Mucosa of stomach (tissue), 1 donor: ENCODE data around the gene CARMIL1.

Experiments
- H3K27me3 ChIP-seq: one replicate; pipeline ENCODE4 v1.7.0; 2013; ENCODE audit warnings: mild to moderate bottlenecking, low read length; ENCODE audit not compliant: control insufficient read depth, insufficient read depth
- H3K36me3 ChIP-seq: one replicate; pipeline ENCODE4 v1.7.0; 2013; ENCODE audit warnings: low read length; ENCODE audit not compliant: control insufficient read depth, insufficient read depth
- H3K4me1 ChIP-seq: one replicate; pipeline ENCODE4 v1.7.0; 2013; ENCODE audit warnings: mild to moderate bottlenecking, low read length; ENCODE audit not compliant: control insufficient read depth, insufficient read depth
- H3K4me3 ChIP-seq: one replicate; pipeline ENCODE4 v1.7.0; 2013; ENCODE audit warnings: low read length
- H3K9ac ChIP-seq: one replicate; pipeline ENCODE4 v1.7.0; 2013; ENCODE audit warnings: mild to moderate bottlenecking, low read length, moderate library complexity
- H3K9me3 ChIP-seq: one replicate; pipeline ENCODE4 v1.7.0; 2013; ENCODE audit warnings: mild to moderate bottlenecking, low read length, moderate library complexity; ENCODE audit not compliant: control insufficient read depth
- donor health status: Pancreatic carcinoma.

CARMIL1 gene

DNA sequence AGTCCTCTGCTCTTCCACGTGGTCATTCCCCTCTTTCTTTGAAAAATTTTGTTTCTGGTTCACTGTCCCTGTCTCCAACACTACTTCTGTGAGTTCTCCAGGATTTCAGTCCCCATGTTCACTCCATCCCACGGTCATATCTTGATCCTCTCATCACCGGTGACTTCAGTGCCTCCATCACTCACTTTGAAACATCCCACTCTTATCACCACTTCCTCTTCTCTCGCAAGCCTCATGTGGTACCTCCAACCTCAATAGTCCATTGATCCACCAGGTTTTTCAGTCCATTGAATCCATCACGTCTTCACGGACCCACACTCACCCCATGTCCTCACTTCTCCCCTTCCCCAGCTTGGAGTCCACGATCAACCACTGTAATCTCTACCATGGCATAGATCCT, 64.8 kb downstream of the CARMIL1 start:
- Histone ChIP-seq H3K27me3 (no peaks in the 10 kb centered on the region), H3K4me3 (no peak overlapping the region), H3K36me3 (no peaks in the 10 kb centered on the region), H3K9me3 (no peaks in the 10 kb centered on the region), H3K9ac (no peak overlapping the region), H3K4me1 (peaks cover 16% of the 10 kb centered on the region)

DNA sequence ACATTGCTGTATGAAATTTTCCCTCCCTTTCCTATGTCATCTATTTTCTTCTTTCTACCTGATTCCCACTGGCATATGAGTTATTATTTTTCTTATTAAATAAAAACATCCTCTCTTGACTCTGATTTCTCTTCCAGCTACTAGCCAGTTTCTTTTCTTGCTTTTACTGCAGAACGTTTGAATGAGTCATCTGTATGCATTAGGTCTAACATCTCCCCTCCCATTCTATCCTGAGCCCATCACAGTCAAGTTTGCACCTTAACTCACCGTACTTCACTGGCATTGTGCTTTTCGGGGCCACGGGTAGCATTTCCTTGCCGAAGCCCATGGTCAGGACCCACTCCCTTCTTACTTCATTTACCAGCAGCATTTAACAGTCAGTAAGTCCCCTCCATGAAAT, 65.7 kb downstream of the CARMIL1 start:
- peaks cover 16% of the 10 kb centered on the region for H3K4me1 ChIP-seq
- H3K27me3 ChIP-seq, result no peaks in the 10 kb centered on the region
- H3K9me3 ChIP-seq, result no peaks in the 10 kb centered on the region
- no peak overlapping the region for H3K9ac ChIP-seq
- H3K36me3 ChIP-seq, result no peaks in the 10 kb centered on the region
- H3K4me3 ChIP-seq, result no peak overlapping the region

DNA sequence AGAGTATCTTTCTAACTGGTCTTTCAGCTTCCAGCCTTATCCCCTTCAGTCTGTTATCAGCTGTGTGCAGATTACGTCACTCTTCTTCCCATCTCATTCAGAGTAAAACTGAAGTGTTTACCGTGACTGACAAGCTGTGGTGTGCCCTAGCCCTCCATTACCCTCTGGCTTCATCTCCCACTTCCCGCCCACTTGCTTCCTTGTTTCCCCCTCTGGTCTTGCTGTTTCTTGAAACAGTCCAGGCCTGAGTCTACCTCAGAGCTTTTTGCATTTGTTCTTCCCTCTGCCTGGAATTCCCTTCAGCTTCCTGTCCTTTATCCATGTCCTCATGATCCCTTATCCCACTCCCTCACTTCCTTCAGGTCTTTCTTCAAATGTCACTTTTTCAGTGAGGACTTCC, 66.9 kb downstream of the CARMIL1 start:
- no peaks in the 10 kb centered on the region for H3K36me3 ChIP-seq
- peaks cover 6% of the 10 kb centered on the region for H3K4me1 ChIP-seq
- H3K27me3 ChIP-seq, result no peaks in the 10 kb centered on the region
- H3K9me3 ChIP-seq, result no peaks in the 10 kb centered on the region
- no peak overlapping the region for H3K9ac ChIP-seq
- H3K4me3 ChIP-seq, result no peak overlapping the region

DNA sequence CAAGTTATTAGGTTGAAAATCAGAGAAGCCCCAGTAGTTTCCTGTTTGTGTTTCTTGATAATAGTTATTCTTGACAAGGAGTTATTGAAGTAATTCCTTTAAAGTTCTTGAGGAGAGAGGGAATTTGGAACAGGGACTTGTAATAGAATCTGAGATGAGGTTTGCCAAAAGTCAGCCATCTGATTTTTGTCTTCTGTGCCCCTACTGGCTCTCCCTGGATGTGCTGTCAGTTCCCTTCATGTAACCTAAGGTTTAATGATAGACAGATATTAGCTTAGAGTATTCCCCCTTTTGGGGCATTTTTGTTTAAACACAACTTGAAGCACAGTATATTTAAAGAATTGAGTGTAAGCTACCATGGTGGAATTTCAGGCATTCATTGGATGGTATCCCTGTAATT, 71.4 kb downstream of the CARMIL1 start:
- Histone ChIP-seq H3K4me3 (no peak overlapping the region), H3K9me3 (no peaks in the 10 kb centered on the region), H3K27me3 (no peaks in the 10 kb centered on the region), H3K9ac (no peak overlapping the region), H3K36me3 (no peaks in the 10 kb centered on the region), H3K4me1 (peaks cover 8% of the 10 kb centered on the region)

DNA sequence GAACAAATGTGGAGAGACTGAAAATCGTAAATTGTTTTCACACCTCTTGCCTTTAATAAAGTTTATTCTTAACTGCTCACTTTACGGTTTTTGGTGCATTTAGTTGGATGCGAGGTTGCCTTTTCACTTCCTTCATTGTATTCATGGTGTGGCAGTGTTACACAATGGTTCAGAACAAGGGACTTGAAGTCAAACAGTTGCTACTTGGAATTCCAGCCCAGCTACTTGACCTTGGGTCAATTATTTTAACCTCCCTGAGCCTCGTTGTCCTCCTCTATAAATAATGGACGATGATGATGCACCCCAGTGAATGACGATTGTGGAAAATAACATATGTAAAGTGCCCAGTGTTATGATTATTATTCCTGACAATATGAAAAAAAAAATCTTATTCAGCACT, 72.3 kb downstream of the CARMIL1 start:
- no peaks in the 10 kb centered on the region for H3K9me3 ChIP-seq
- H3K9ac ChIP-seq, result no peak overlapping the region
- no peaks in the 10 kb centered on the region for H3K27me3 ChIP-seq
- H3K4me3 ChIP-seq, result no peak overlapping the region
- no peaks in the 10 kb centered on the region for H3K36me3 ChIP-seq
- H3K4me1 ChIP-seq, result peaks cover 8% of the 10 kb centered on the region

DNA sequence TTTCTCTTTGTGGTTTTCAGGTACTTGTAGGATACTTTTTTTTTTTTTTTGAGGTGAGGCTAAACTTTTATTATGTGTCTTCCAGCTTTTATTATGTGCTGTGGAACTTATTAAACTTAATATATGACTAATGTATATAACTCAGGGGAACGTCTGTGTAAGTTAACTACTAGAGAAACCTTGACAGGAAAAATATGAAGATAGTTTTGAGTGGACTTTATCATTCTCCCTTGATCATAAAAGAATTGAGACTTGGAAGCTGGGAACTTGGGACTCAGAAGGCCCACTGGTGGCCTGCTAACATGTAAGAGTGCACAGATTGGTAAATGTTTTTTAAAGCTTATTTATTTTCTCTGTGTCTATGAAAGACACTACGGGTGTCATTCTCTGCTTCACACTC, 73.1 kb downstream of the CARMIL1 start:
- no peaks in the 10 kb centered on the region for H3K27me3 ChIP-seq
- no peak overlapping the region for H3K4me3 ChIP-seq
- peaks cover 8% of the 10 kb centered on the region for H3K4me1 ChIP-seq
- H3K36me3 ChIP-seq, result no peaks in the 10 kb centered on the region
- no peak overlapping the region for H3K9ac ChIP-seq
- H3K9me3 ChIP-seq, result no peaks in the 10 kb centered on the region

DNA sequence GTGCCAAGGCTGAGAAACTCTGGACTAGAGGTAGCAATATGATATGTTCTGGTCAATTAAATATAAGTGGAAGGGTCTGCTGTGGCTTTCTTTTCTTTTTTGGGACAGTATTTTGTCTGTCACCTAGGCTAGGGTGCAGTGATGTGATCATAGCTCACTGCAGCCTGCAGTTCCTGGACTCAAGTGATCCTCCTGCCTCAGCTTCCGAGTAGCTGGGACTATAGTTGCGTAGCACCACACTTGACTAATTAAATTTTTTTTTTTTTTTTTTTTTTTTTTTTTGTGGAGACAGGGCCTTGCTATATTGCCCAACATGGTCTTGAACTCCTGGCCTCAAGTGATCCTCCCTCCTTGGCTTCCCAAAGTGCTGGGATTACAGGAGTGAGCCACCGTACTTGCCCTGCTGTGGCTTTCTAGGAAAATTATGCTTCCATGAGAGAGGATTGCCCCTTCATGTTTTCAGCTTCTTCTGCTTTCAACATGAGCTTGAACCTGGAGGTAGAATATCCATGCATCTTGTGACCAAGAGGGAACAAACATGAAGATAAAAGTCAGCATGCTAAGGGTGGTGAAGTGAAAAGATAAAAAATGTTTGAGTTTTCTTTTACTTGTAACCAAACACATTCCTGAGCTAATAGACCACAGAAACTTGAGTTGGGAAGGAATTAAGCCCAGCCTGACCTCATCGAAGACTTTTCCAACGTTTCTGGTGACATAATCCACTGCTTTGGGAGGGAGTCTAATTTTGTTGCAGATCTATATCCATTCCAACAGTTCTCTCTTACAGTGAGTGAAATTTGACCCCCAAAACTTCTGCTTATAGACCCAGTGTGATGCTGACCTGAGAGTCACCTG, 75.1 kb downstream of the CARMIL1 start:
- H3K9ac ChIP-seq, result no peak overlapping the region

DNA sequence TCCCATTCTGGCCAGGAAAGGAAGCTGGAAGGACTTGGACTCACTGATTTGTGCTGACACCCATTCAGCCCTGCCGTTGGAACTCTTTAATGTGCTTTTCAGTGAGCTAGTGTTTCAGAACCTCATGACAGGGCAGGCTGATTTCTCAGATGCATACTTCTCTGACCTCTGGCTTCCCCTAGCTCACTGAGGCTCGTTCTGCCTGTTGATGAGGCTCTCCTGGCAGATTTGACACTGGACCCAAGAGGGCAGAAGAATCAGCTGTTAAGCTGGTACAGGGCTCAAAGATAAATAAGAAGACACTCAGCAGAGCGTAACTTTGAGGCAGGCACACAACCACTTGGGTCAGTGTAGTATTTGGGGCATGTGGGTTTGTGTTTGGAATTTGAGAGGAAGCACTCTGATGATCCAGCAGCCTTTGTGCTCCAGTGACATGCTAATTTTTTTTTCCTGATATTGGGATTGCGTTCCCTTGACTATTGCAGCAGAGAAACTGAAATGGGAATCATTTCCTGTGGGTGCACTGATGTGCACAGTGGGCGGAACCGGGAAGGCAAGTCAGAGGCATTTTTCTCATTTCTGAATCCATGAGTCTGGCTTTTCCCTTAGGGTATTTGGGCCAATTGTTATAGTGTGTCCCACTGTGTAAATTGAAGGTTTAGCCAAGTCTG, 80.2 kb downstream of the CARMIL1 start:
- Histone ChIP-seq H3K4me3 (no peak overlapping the region), H3K9ac (no peak overlapping the region), H3K27me3 (no peaks in the 10 kb centered on the region), H3K9me3 (no peaks in the 10 kb centered on the region), H3K4me1 (peaks cover 20% of the 10 kb centered on the region), H3K36me3 (no peaks in the 10 kb centered on the region)

More for the DNA sequence above, 75.1 kb downstream of the CARMIL1 start:
- no peaks in the 10 kb centered on the region for H3K27me3 ChIP-seq
- H3K4me1 ChIP-seq, result peaks cover 13% of the 10 kb centered on the region
- H3K4me3 ChIP-seq, result no peak overlapping the region
- no peaks in the 10 kb centered on the region for H3K36me3 ChIP-seq
- H3K9me3 ChIP-seq, result no peaks in the 10 kb centered on the region

DNA sequence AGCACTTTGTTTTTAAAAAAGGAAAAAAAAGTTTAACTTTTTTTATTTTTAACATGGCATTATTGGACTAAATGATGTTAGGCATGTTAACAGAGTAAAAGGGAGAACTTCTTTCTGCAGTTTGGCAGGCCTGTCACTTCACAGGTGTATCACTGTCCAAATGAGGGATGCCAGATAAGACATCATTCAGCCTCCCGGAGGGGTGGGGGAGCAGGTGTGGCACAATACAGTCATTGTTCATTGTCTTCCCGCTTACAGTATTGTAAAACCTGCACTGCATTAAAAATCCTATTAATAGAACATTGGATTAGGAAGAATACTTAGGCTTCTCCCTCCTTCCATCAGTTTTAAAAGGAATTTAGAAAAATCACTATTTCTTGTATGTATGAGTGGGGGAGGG, 80.7 kb downstream of the CARMIL1 start:
- Histone ChIP-seq H3K36me3 (no peaks in the 10 kb centered on the region), H3K9me3 (no peaks in the 10 kb centered on the region), H3K9ac (no peak overlapping the region), H3K4me1 (peaks cover 14% of the 10 kb centered on the region), H3K27me3 (no peaks in the 10 kb centered on the region), H3K4me3 (no peak overlapping the region)

DNA sequence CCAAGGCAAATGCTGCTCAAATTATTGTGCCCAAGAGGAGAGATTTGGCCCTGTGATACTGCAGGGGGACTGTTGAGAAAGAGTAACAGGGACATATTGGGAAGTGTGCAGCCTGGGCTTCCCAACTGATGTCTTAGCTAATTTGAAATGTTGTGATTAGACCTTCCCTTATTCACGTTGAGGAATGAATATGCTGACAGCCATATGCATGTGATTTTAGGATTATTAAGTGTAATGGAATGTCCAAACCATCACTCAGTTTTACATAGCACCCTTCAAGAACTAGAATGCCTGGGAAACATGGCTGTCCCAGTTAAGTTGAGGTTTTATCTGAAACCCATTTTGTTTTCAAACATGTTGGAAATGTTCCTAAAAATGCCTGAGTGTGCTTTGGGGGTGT, 81.4 kb downstream of the CARMIL1 start:
- Histone ChIP-seq H3K27me3 (no peaks in the 10 kb centered on the region), H3K4me1 (peaks cover 13% of the 10 kb centered on the region), H3K36me3 (no peaks in the 10 kb centered on the region), H3K4me3 (no peak overlapping the region), H3K9me3 (no peaks in the 10 kb centered on the region), H3K9ac (no peak overlapping the region)

DNA sequence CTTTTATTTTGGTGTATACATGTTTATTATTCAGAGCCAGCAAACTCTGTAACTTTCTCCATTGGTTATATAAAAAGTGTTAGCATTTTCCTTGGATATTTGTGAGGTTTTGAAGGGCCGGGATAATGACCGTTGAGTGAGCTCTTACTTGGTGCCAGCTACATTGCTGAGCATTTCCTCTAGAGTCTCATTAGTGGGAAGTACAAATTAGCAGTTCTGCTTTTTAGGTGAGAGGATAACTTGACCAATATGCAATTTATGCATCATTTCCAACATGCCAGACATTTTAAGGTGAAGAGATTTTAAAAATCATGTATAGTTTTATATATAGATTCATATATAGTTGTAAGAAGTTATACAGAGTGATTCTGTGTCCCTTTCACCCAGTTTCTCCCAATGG, 84.3 kb downstream of the CARMIL1 start:
- Histone ChIP-seq H3K4me1 (peaks cover 21% of the 10 kb centered on the region), H3K9me3 (no peaks in the 10 kb centered on the region), H3K27me3 (no peaks in the 10 kb centered on the region), H3K9ac (no peak overlapping the region), H3K36me3 (no peaks in the 10 kb centered on the region), H3K4me3 (no peak overlapping the region)

DNA sequence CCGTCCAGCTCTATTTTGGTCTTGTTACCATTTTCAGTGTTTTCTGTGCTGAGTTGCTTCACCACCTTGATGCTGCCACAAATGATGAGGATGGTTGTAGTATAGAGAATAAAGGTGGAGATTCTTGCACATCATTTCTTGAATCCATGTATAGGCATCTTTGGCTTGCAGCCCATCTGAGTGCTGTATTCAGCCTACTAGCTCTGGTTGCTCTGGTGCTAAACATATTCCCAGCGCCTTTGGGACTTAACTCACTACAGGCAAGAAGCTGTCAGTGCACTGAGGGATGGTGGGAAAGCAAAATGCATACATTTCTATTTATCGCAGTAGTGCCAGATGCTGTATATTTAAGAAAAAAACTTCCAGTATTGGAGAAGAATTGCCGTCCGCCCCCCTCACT, 86.0 kb downstream of the CARMIL1 start:
- Histone ChIP-seq H3K27me3 (no peaks in the 10 kb centered on the region), H3K9me3 (no peaks in the 10 kb centered on the region), H3K9ac (no peak overlapping the region), H3K4me1 (peaks cover 22% of the 10 kb centered on the region), H3K36me3 (no peaks in the 10 kb centered on the region), H3K4me3 (no peak overlapping the region)
